A172 (cell line): Measurements from ENCODE around the gene KIAA1755. TPM values are rescaled to one million over a fixed set of nuclear protein-coding genes. Genes with fewer than 3 reads are reported as not detected.

Experiments used
- DNase-seq: peaks from one replicate; pipeline ENCODE4 v3.0.0-alpha.2; 2015; ENCODE audit warnings: low spot score
- total RNA-seq: library from RNA; depleted of rRNA; stranded (reverse); fragments of >200 nt; shearing (Covaris generic); gene quantifications from 2 replicates; pipeline ENCODE4 v1.2.3, GENCODE V29; 2014; rRNA removed

KIAA1755 gene
- total RNA-seq, 1 experiment from 2014 or later = 0.69 TPM

GRCh38 chr20:38166703-38167233 lies 93.8 kb downstream of the KIAA1755 start:
- no peak for DNase-seq

DNA sequence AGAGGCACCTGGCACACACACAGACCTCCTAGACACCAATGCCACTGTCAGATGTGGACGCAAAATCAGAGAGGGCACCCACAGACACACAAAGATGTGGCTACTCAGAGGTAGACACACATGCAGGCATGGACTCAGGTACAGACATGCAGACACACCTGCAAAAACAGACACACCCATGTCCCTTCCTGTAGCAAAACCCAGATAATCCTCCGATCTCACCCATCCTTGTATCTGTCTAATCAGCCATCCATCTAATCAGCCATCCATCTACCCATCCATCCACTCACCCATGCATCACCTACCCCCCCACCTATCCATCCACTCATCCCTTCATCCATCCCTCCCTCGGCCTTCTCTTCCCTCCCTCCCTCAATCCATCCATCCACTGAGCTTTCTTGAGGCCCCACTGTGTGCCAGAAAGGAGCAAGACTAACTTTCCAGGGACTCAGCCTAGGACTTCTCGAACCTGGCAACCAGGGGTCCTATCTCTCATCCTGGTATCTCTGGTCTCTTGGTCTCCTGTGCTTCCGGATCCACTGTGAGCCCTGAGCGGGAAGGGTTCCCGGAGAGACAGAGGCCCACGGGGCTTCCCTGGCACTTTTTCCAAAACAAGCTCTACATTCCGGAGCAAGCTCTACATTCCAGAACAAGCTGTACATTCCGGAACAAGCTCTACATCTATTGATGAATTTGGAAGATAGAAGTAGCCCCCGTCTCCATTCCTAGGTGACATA lies 94.4 kb downstream of the KIAA1755 start:
- no peak for DNase-seq

DNA sequence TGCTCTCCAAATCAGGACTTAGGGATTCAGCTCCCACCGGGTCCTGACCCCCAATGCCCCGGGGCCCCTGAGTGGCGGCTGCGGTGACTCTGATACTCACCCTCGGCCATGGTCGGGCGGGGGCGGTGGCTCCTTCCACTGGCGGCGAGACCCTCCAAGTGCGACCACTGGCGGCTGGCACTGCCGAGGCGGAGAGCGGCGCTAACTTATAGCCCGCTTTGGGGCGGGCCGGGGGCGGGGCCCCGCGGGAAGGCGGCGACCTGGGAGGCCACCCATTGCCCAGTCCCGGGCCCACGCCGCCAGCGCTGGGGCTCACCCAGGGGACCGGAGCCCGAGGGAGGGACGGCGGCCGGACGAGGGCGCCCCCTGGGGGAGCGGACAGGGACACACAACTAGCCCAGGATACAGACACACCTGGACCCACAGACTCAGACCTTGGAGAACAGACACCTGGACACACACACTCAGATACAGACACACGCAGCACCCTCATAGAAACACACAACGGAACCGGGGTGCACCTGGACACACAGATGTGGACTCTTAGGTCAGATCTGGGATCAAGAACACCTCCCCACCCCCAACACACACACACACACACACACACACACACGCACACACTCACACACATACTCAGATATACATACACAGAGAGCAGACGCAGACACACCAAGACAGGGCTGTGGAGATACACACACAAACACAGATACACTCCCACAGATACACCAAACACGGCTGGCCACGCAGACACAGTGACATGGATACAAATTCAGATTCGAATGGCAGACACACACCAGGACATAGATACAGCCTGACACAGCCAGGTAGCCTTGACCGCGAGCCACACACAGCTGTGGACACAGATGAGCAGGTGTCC lies 95.2 kb downstream of the KIAA1755 start, which contains the start of gene TGM2:
TGM2 (minus strand) TSS at position 182 of the 877 bp plus-strand sequence; CDS start at position 110, 72 bp downstream.
- DNase-seq = peak; percentile 49

GRCh38 chr20:38164624-38165088 lies 95.9 kb downstream of the KIAA1755 start:
- no peak for DNase-seq

- no peak for DNase-seq
Measured at GRCh38 chr20:38164069-38164468, 96.5 kb downstream of the KIAA1755 start.

GRCh38 chr20:38162878-38163875 lies 97.4 kb downstream of the KIAA1755 start:
- DNase-seq = no peak

DNA sequence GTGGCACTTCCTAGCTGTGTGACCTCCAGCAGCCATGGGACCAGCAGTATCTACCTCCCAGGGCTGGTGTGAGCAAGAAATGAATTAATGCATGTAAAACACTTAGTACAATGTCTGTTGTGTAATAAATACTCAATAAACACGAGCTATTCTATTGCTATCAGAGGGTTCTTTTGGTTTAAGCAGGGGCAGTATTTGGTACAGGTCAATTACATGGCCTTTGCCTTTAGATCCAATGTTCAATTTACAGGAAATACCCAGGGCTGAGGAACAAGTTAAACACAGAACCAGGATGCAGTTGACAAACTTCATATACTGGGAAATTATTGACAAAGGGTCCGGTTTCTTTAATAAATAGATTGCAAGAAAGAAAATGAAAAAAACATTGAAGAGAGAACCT lies 98.4 kb downstream of the KIAA1755 start:
- no peak for DNase-seq

DNA sequence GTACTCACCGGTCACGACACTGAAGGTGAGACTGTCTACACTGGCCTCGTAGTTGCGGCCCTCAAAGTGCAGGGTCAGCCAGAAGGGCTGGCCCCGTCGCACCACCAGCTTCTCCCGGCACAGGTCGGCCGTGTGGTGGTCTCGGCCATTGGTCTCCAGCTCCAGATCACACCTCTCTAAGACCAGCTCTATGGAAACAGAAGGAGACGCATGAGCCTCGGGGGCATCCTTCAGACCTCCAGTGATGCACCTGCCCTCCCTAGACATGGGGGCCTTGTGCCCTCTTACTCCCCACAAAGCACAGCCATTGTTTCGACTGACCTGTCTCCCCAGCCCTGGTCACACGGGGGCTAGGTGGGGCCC lies 99.1 kb downstream of the KIAA1755 start:
- no peak for DNase-seq

Other genes starting within 250 kb of the KIAA1755 start
- gene TTI1, start 227.3 kb downstream of the KIAA1755 start, total RNA-seq = 22.3 and 23.1 TPM in 2 replicates
- 13.5 and 17.9 TPM in 2 replicates for gene RPRD1B, start 227.0 kb downstream of the KIAA1755 start, total RNA-seq
- gene TGM2, start 95.5 kb downstream of the KIAA1755 start, total RNA-seq = 13.9 and 27.0 TPM in 2 replicates
- gene BPI, start 43.4 kb upstream of the KIAA1755 start, total RNA-seq = not detected in 2 replicates
- gene LBP, start 85.7 kb upstream of the KIAA1755 start, total RNA-seq = 0.55 TPM in 1 of 2 replicates, not detected in the other
- 8.5 and 10.1 TPM in 2 replicates for gene SNHG17, start 174.6 kb upstream of the KIAA1755 start, total RNA-seq
- gene RALGAPB, start 212.1 kb upstream of the KIAA1755 start, total RNA-seq = 20.0 and 20.8 TPM in 2 replicates